Measurements from ENCODE around the gene GNE.
"Not testable (repeated sequence)": the region's sequence is repeated elsewhere in the genome, so short reads cannot be mapped to it uniquely, and the experiment has no call there.

DNA sequence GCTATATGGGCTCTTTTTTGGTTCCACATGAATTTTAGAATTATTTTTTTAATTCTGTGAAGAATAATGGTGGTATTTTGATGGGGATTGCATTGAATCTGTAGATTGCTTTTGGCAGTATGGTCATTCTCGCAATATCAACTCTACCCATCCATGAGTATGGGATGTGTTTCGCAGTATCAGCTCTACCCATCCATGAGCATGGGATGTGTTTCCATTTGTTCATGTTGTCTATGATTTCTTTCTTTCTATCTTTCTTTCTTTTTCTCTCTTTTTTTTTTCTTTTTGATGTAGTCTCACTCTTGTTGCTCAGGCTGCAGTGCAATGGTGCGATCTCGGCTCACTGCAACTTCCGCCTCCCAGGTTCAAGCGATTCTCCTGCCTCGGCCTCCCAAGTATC, 19.0 kb downstream of the GNE start:
- TF ChIP-seq, protein P1, sequence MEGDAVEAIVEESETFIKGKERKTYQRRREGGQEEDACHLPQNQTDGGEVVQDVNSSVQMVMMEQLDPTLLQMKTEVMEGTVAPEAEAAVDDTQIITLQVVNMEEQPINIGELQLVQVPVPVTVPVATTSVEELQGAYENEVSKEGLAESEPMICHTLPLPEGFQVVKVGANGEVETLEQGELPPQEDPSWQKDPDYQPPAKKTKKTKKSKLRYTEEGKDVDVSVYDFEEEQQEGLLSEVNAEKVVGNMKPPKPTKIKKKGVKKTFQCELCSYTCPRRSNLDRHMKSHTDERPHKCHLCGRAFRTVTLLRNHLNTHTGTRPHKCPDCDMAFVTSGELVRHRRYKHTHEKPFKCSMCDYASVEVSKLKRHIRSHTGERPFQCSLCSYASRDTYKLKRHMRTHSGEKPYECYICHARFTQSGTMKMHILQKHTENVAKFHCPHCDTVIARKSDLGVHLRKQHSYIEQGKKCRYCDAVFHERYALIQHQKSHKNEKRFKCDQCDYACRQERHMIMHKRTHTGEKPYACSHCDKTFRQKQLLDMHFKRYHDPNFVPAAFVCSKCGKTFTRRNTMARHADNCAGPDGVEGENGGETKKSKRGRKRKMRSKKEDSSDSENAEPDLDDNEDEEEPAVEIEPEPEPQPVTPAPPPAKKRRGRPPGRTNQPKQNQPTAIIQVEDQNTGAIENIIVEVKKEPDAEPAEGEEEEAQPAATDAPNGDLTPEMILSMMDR (IDR thresholded peaks at IDR 0.05 in 4 of 5, conservative IDR thresholded peaks at IDR 0.05 in 1 of 5), result not testable (repeated sequence)
- TF ChIP-seq POLR2A (IDR thresholded peaks at IDR 0.05), result not testable (repeated sequence)
